NT2/D1 (cell line): ENCODE data around the gene BABAM2.

Experiments
- YY1 ChIP-seq: IDR thresholded peaks from 2 replicates; pipeline ENCODE4 v1.6.1; 2011; ENCODE audit not compliant: insufficient read length, insufficient read depth
- ZNF274 ChIP-seq: IDR thresholded peaks from 2 replicates; pipeline ENCODE4 v1.6.1; 2011; ENCODE audit warnings: mild to moderate bottlenecking, low read depth, low read length

DNA sequence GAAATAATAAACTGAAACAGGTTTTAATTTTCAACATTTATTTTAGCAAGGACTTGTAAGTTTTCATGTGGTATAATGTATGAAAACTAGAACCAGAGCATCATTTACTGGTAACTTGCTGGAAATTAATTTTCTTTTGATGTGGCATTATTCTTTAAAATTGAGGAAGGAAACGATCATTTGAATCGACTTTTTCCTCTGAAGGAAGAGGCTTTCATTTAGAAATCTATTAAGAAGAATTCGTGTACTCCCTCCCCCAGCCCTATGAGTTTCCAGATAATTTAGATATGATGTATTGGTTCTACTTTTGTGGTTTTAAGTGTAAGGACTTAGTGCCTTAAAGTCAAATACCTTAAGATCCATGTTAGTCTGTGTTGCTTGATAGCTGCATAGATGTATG is 2.5 kb downstream of the BABAM2 start:
- TF ChIP-seq ZNF274 = no peak
- TF ChIP-seq YY1 = no peak
